Measurements from ENCODE around the gene CCL23.

DNA sequence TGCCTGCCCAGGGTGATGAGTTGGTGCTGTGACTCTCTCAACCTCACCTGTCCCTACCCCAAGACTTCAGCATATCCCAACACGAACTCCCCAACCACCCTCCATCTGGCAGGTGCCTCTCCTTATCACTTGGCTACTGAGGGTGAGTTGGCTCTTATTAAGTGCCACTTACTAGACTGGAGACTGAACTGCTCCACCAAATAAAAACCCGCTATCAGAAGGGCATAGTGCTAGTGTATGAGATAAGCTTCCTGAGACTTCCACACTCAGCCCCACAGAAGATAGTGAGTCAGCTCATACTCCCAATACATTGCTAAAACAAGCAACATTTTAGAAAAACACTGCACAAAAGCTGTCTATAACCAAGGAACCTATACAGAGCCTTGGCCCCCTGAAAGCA lies 30.3 kb upstream of the CCL23 start:
- TF ChIP-seq, protein P1, sequence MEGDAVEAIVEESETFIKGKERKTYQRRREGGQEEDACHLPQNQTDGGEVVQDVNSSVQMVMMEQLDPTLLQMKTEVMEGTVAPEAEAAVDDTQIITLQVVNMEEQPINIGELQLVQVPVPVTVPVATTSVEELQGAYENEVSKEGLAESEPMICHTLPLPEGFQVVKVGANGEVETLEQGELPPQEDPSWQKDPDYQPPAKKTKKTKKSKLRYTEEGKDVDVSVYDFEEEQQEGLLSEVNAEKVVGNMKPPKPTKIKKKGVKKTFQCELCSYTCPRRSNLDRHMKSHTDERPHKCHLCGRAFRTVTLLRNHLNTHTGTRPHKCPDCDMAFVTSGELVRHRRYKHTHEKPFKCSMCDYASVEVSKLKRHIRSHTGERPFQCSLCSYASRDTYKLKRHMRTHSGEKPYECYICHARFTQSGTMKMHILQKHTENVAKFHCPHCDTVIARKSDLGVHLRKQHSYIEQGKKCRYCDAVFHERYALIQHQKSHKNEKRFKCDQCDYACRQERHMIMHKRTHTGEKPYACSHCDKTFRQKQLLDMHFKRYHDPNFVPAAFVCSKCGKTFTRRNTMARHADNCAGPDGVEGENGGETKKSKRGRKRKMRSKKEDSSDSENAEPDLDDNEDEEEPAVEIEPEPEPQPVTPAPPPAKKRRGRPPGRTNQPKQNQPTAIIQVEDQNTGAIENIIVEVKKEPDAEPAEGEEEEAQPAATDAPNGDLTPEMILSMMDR (IDR thresholded peaks at IDR 0.05; ENCODE audit: poor library complexity, severe bottlenecking) = no peak
- TF ChIP-seq EP300 (conservative IDR thresholded peaks at IDR 0.05; ENCODE audit: poor library complexity, severe bottlenecking) = no peak

Data from neural cell (in vitro differentiated cells).